Suppressor macrophage (primary cell): Measurements from ENCODE around the gene WWC2.

Source experiments
- DNase-seq, 4 experiments: peaks; one replicate each; pipeline ENCODE4 v3.0.0-alpha.2; 2020 to 2022

WWC2 gene

DNA sequence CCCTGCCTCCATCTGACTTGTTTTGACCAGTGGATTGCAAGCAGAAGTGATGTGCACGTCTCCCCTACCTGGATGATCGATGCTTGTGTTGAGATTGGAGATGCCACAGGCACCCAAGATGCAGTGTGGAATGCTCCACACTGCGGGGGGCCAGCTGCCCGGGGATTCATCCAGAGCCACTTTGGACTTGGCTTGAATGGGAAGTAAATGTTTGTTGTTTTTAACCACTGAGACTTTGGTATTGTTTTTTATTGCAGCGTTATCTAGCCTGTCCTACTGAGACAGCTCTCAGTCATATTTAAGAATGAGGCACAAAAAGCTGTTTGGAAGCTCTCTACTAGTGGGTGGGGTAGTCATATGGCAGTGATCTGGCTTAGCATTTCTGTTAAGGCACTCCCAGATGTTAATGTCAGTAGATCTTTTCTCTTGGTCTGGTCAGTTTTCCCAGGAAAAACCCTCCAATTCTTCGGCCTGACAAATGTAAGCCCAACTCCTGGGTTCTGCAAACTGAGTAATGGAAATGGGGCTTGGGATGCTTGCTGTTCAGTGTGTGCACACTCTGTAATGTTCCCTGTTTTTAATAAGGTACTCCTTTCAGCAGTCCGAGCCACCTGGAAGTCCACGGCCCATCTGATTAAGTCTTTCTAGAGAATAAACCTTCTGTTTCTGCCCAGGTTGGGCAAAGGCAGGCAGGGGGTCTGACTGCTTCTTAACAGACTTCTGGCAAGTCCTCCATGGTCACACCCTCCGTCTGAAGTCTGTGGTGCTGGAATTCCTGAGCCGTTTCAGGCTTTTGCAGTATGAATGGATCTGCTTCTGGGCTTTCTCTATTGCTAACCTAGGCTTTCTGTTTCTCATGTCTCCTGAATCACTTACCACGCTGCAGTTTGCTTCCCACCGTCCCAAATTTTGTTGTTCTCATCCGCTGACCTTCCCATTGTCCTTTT, 74.8 kb downstream of the WWC2 start:
- DNase-seq: no peak

DNA sequence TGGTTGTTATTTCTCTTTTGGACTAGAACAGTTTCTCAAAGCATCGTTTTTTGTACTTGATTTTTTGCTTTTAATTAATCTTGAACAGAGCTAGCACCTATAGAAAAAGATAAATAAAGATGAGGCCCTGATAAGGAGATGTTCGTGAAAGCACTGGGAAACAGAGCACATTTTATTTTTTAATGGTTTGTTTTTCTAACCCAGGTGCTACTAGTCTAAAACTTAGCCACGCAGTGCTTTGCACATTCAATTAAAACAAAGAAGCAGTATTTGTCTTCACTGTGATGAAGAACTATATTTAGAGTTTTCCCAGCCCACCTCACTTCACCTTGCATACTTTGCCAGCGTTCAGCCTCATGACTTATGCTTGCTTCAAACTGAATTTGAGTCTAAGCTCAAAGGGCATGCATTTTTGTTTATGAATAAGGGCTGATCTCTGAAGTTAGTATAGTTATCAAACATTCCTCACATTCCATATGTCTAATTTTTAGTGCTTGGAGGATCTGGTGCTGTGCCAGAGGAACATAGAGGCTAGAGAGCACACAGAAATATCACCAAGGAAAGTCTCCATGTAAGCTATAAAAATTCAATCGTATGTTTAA, 76.7 kb downstream of the WWC2 start:
- DNase-seq: no peak

DNA sequence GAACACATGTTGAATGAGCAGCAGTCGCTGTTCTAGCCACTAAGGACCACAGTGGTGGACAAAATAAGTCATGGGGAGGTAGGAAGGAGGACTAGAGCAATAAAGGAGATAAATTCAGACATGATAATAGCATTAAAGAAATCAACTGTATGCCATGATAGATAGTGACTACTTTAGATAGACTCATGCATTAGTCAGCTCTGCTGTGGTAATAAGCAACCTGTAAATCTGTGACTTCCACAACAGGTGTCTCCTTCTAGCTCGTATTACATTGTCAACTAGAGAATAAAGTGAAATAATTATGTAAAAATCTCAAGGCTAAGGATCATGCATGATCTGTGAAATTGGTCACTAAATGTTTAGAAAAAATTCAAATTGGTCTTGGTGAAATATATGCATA, 77.9 kb downstream of the WWC2 start:
- no peak for DNase-seq

- DNase-seq: no peak
Observed at GRCh38 chr4:183178201-183178600, 79.1 kb downstream of the WWC2 start.

- DNase-seq: no peak
Observed at GRCh38 chr4:183180096-183180495, 81.0 kb downstream of the WWC2 start.

DNA sequence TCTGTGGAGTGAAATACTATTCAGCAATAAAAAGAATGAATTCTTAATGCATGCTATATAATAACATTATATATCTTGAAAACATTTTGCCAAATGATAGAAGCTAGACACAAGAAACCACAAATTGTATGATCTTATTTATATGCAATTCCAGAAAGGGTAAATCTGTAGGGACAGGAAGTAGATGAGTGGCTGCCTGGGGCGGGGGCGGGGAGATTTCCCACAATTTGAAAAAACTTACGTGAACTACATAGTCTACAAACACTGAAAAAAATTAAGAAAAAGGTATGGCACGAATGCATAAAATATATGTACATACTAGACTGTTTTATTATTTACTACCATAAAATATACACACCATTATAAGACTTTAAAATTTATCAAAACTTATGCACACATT, 81.6 kb downstream of the WWC2 start:
- DNase-seq: no peak

- DNase-seq: no peak
Observed at GRCh38 chr4:183181081-183181480, 82.0 kb downstream of the WWC2 start.

GRCh38 chr4:183182873-183183725, 84.0 kb downstream of the WWC2 start:
- peak; percentile 56 to 73 (median 67) for DNase-seq

DNA sequence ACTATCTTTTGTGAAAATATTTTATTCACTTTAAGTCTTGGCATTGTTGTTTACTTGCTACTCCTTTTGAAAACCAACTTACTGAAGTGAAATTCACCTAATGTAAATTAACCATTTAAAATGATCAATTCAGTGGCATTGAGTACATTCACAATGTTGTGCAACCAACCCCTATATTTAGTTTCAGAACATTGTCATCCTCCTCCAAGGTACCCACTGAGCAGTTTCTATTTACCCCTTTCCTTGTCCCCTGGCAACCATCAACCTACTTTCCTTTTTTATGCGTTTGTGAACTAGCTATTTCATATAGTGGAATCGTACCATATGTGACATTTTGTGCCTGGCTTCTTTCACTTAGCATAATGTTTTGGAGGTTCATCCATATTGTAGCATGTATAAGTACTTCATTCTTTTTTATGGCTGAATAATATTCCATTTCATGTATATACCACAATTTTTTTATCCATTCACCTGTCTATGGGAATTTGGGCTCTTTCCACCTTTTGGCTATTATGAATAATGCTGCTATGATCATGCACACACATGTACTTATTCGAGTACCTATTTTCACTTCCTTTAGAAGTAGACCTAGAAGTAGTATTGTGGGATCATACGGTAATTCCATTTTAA, 85.0 kb downstream of the WWC2 start:
- no peak for DNase-seq

DNA sequence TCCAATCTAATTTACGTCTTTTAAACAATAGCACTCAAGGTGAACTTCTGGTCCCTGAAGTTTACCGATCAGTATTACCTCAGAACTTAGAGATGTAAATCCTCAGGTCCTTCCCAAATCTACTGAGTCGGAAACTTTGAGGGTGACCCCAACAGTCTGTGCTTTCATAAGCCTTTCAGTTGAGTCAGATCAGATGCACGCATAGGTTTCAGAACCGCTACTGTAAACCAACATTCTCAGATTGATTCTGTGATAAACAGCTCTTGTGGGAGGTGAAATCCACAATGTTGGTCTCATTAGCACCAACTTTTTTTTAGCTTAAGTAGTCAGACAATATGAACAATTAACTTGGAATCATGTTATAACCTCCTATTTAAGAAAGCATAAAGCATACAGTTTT, 86.0 kb downstream of the WWC2 start:
- no peak for DNase-seq

GRCh38 chr4:183185559-183185958, 86.5 kb downstream of the WWC2 start:
- DNase-seq: no peak

GRCh38 chr4:183186813-183187212, 87.8 kb downstream of the WWC2 start:
- no peak for DNase-seq

GRCh38 chr4:183190900-183191527, 92.0 kb downstream of the WWC2 start:
- no peak for DNase-seq

DNA sequence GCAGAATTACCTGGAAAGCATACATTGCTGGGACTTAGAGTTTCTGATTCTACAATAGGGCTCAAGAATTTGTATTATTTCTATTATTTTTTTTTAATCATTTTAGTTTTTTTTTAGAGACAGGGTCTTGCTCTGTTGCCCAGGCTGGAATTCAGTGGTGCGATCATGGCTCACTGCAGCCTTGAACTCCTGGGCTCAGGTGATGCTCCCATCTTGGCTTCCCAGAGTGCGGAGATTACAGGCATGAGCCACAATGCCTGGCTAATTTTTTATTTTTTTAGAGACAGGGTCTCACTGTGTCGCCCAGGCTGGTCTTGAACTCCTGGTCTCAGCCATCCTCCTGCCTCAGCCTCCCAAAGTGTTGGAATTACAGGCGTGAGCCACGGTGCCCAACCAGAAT, 92.6 kb downstream of the WWC2 start:
- DNase-seq: no peak

DNA sequence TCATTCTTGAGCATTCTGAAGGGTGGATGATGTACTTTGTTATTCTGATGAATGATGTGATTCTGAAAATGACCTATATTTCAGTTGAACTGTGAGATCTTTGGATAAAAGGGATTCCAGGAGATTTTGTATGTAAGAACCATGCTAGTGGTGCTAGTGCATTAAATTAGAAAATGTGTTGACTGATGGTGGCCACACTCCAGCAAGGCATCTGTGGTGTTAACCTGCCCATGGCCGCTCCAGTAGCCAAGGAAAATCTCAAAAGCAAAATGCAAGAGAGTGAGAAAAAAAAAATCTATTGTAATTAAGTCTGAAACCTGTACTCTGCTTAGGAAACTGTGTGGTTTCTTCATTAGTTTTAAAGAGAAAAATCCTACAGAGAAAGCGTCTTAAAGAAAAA, 93.5 kb downstream of the WWC2 start:
- DNase-seq: no peak

DNA sequence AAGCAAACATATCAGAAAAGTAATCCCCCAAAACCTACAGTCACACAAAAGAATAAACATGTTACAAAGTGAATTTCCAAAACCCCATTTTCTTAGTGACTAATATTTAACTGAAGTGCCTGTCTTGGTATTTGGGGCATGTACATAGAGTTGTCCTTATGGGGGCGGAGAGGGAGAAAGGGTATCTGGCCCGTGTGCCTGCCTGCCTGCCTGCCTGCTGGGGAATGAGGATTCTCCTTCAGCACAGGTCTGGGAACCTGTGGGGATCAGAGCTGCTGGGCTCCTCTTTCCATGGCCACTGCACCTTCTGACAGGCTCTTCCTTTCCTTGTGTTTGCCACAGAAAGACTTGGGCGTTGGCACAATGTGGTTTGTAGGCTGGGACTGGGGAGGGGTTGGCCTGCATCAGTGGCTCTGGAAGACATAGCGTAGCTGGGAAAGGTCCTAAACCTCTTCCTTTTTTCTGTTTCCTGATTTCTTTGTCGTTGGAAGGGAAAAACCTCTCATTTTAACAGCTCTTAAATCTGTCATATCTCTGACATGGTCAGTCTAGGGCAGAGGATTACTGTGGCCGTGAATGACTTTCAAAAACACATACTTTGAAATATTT, 94.8 kb downstream of the WWC2 start:
- peak; percentile 54 to 68 (median 64) for DNase-seq

- DNase-seq: no peak
Observed at GRCh38 chr4:183195534-183195933, 96.5 kb downstream of the WWC2 start.

- DNase-seq: no peak
Observed at GRCh38 chr4:183197140-183197539, 98.1 kb downstream of the WWC2 start.

- no peak for DNase-seq
Observed at GRCh38 chr4:183200453-183200852, 101.4 kb downstream of the WWC2 start.

DNA sequence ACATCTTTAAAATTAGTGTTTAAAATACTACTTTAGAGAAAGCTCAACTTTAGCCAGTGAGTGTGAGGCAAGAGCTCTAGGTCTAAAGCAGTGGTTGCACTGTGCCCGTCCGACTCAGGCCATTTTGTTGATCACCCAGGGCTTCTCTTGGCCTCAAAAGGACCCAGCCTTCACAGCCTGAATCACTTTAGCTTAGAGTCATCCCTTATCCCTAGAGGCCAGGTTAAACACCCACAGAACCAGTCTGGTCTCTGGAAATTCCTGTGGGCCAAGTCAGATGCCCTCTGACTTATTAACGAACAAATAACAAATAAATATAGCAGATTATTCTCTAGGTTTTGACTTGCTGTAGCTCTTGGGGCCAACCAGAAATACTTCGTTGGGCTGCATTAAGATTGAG, 102.3 kb downstream of the WWC2 start:
- DNase-seq: no peak

GRCh38 chr4:183202523-183202922, 103.5 kb downstream of the WWC2 start:
- no peak for DNase-seq

GRCh38 chr4:183204793-183205192, 105.7 kb downstream of the WWC2 start:
- no peak for DNase-seq
